ENCODE measurements around the gene SAT1. TPM values are rescaled to one million over a fixed set of nuclear protein-coding genes. Genes with fewer than 3 reads are reported as not detected.

Gene SAT1
- total and polyA plus RNA-seq, 12 donors = 129 to 905 (median 381) TPM

DNA sequence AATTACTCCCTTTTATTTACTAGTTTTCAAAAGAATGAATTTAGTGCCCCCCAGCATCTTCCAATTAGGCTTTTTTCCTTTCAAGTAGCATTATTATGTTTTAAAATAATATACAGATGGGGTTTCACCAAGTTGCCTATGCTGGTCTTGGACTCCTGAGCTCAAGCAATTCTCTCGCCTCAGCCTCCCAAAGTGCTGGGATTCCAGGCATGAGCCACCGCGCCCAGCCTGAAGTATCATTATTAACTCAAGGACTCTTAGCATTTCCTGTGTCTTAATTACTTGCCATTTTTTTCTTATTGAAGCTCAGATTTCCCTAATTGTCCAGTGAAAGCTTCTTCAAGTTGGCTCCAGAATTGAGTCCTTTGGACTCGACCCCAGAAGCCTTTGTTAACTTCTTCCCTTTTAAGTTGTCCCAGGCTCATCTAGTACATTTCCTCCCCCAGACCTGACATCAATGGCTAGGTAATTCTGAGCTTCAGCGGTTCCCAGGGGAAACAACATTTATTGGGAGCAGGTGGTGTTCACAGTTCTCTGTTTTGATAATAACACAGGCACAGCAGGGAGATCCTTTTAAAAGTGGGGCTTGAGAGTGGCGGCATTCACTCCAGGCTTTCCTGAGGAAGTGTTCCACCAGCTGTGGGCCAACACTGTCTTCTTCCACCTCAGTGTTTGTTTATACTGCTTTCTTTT lies 10.0 kb downstream of the SAT1 start:
- Histone ChIP-seq H3K36me3 (replicated peaks in 1 of 2) (no peaks in the 10 kb centered on the region), H3K4me3 (no peak overlapping the region), H3K27me3 (no peaks in the 10 kb centered on the region), H3K27ac (no peak overlapping the region), H3K9me3 (replicated peaks in 1 of 3) (no peaks in the 10 kb centered on the region), H3K4me1 (replicated peaks in 1 of 2) (no peaks in the 10 kb centered on the region)
- no peak for DNase-seq
- intact Hi-C loops (cut with DNase I) = no loop called here
- TF ChIP-seq, protein P1, sequence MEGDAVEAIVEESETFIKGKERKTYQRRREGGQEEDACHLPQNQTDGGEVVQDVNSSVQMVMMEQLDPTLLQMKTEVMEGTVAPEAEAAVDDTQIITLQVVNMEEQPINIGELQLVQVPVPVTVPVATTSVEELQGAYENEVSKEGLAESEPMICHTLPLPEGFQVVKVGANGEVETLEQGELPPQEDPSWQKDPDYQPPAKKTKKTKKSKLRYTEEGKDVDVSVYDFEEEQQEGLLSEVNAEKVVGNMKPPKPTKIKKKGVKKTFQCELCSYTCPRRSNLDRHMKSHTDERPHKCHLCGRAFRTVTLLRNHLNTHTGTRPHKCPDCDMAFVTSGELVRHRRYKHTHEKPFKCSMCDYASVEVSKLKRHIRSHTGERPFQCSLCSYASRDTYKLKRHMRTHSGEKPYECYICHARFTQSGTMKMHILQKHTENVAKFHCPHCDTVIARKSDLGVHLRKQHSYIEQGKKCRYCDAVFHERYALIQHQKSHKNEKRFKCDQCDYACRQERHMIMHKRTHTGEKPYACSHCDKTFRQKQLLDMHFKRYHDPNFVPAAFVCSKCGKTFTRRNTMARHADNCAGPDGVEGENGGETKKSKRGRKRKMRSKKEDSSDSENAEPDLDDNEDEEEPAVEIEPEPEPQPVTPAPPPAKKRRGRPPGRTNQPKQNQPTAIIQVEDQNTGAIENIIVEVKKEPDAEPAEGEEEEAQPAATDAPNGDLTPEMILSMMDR (IDR thresholded peaks at IDR 0.05) = no peak
- TF ChIP-seq POLR2A (IDR thresholded peaks at IDR 0.05) = no peak
- 74 to 81% (median 78%) methylated on average over 6 of the region's 6 CpGs for WGBS, 4 donors

DNA sequence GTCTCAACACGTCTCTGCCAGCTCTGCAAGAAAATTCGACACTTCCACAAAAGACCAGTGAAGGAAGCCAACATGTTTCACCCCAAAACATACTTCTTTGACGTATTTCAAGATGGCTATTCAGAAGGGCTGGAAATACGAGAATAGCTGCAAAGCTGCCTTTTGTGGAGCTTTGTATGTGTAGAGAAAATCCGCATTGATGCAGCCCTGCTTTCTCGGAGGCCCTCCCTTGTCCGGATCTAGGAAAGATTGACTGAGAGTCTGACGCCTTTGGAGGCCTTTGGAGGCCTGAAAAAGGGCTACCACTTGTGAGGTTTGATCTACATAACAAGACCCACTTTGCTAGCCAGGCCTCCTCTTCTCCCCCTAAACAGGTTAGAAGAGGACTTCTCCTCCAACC lies 12.2 kb downstream of the SAT1 start:
- H3K4me3 ChIP-seq = no peak overlapping the region
- WGBS, 4 donors = 76 to 78% (median 77%) methylated on average over 4 to 8 of the region's 8 CpGs
- H3K27ac ChIP-seq = no peak overlapping the region
- no peaks in the 10 kb centered on the region for H3K4me1 ChIP-seq (replicated peaks in 1 of 2)
- intact Hi-C loops (cut with DNase I) = no loop called here
- H3K27me3 ChIP-seq = peaks cover 2% of the 10 kb centered on the region
- no peaks in the 10 kb centered on the region for H3K36me3 ChIP-seq (replicated peaks in 1 of 2)
- no peak for DNase-seq
- H3K9me3 ChIP-seq (replicated peaks in 1 of 3) = no peaks in the 10 kb centered on the region
- no peak for TF ChIP-seq POLR2A (IDR thresholded peaks at IDR 0.05)
- TF ChIP-seq, protein P1 (IDR thresholded peaks at IDR 0.05) = no peak

DNA sequence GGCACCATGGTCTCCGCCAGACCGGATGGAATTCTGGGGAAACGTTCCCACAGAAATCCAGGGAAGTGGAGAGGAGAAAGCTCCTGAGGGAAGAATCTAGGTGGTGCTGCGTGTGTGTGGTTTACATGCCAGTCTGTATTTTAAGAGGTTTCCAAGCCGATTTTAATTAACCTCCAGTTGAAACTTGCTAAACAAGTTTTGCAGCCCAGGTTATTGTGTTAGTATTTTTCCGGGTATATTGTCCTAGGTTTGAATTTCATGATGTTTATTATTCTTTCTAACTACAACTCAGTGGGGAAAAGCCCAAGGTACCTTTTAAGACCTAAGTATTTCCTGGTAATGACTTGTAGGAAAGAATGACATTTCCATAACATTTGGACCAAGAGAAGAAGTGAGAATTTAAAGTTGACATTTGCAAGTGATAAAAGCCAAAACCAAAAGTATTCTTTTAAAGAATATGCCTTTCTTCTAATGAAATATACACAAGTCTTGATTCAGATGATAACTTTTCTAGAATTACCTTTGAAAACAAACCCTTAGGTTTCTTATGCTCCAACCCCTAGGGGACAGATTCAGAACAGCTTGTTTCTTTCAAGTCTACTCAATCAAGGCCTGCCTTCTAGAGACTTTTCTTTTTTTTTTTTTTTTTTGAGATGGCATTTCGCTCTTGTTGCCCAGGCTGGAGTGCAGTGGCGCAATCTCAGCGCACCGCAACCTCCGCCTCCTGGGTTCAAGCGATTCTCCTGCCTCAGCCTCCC lies 14.6 kb downstream of the SAT1 start:
- Histone ChIP-seq H3K27me3 (peaks cover 2% of the 10 kb centered on the region), H3K27ac (no peak overlapping the region), H3K36me3 (replicated peaks in 1 of 2) (no peaks in the 10 kb centered on the region), H3K4me3 (no peak overlapping the region), H3K4me1 (replicated peaks in 1 of 2) (no peaks in the 10 kb centered on the region), H3K9me3 (replicated peaks in 1 of 3) (no peaks in the 10 kb centered on the region)
- no peak for DNase-seq
- TF ChIP-seq, protein P1 (IDR thresholded peaks at IDR 0.05) = no peak
- TF ChIP-seq POLR2A (IDR thresholded peaks at IDR 0.05) = no peak
- intact Hi-C loops (cut with DNase I) = no loop called here
- 84 to 92% (median 86%) methylated on average over 11 to 12 of the region's 12 CpGs for WGBS, 4 donors

DNA sequence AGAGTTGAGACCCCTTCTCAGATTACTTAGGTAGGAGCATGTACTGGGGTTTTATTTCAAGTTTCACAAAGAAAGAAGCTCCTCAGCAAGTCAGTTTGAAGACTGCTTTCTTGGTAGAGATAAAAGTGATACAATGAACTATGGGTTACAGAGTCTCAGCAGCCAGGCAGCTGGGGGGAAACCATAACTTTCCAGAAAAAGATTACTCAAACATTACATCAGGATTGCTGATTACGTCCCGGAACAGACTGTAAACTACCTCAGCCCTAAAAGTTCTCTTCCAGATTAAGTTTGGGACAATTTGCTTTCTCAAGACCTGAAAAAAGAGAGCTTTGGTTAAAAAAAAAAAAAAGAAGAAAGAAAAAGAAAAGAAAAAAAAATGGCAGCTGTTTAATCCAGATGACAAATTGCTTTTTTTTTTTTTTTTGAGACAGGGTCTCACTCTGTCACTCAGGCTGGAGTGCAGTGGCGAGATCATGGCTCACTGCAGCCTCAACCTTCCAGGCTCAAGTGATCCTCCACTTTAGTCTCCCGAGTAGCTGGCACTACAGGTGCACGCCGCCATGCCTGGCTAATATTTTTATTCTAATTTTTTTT lies 16.6 kb downstream of the SAT1 start:
- intact Hi-C loops (cut with DNase I) = no loop called here
- Histone ChIP-seq H3K9me3 (replicated peaks in 1 of 3) (no peaks in the 10 kb centered on the region), H3K4me1 (replicated peaks in 1 of 2) (no peaks in the 10 kb centered on the region), H3K36me3 (replicated peaks in 1 of 2) (no peaks in the 10 kb centered on the region), H3K4me3 (no peak overlapping the region), H3K27ac (no peak overlapping the region), H3K27me3 (peaks cover 2% of the 10 kb centered on the region)
- no peak for DNase-seq
- TF ChIP-seq, protein P1 (IDR thresholded peaks at IDR 0.05) = no peak
- TF ChIP-seq POLR2A (IDR thresholded peaks at IDR 0.05) = no peak
- 77 to 81% (median 79%) methylated on average over 6 of the region's 6 CpGs for WGBS, 4 donors
